ENCODE data around the gene DBT. TPM values are rescaled to one million over a fixed set of nuclear protein-coding genes. Genes with fewer than 3 reads are reported as not detected.

Gene DBT
- total and polyA plus RNA-seq, 2 experiments from 2014 or later: 5.3 to 6.4 TPM

DNA sequence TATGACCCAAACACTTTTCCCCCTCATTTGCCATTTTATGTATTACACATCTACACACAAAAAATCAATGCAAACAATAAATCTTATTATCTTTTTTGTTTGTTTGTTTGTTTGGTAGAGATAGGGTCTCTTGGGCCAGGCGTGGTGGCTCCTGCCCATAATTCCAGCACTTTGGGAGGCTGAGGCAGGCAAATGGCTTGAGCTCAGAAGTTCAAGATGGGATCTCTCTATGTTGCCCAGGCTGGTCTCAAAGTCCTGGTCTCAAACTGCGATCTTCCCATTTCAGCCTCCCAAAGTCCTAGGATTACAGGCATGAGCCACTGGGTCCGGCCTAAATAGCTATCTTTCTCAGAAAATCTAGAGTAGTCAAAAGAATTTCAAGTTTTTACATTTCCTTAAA lies 1.2 kb upstream of the DBT start:
- DNase-seq: no peak
- H3F3A ChIP-seq (ENCODE audit: insufficient read depth): no peaks in the 10 kb centered on the region
- H3K9me2 ChIP-seq (ENCODE audit: insufficient read depth): no peaks in the 10 kb centered on the region
- H3K27me3 ChIP-seq (replicated peaks; ENCODE audit: insufficient read depth): no peaks in the 10 kb centered on the region
- no peak for TF ChIP-seq EZH2phosphoT487 (IDR thresholded peaks at IDR 0.05; ENCODE audit: insufficient read depth, low read depth)
- no peak for TF ChIP-seq EZH2 (IDR thresholded peaks at IDR 0.05; ENCODE audit: insufficient read depth, poor library complexity, severe bottlenecking)
- no peaks in the 10 kb centered on the region for H3K9me3 ChIP-seq (ENCODE audit: low read depth)
- H3K27ac ChIP-seq: no peak overlapping the region
- H3K79me2 ChIP-seq (ENCODE audit: insufficient read depth): peaks cover 38% of the 10 kb centered on the region
- H4K20me1 ChIP-seq (ENCODE audit: insufficient read depth): no peaks in the 10 kb centered on the region
- H3K36me3 ChIP-seq (ENCODE audit: low read depth): no peaks in the 10 kb centered on the region
- in situ Hi-C loops (cut with MboI): no loop called here
- H3K4me1 ChIP-seq (ENCODE audit: insufficient read depth): peaks cover 7% of the 10 kb centered on the region; the same call in 1 of the 2 replicates
- no peak overlapping the region for H3K4me2 ChIP-seq (ENCODE audit: unreplicated experiment)
- no peak overlapping the region for H3K4me3 ChIP-seq
- peak overlapping the region; percentile 98 for H2AFZ ChIP-seq
- no peak overlapping the region for H3K9ac ChIP-seq
- 85 to 88% methylated on average over 3 of the region's 3 CpGs for WGBS, 2 experiments (ENCODE audit: low coverage in 1 of 2, low lambda C conversion rate in 2 of 2, missing lambda C conversion rate in 2 of 2)

DNA sequence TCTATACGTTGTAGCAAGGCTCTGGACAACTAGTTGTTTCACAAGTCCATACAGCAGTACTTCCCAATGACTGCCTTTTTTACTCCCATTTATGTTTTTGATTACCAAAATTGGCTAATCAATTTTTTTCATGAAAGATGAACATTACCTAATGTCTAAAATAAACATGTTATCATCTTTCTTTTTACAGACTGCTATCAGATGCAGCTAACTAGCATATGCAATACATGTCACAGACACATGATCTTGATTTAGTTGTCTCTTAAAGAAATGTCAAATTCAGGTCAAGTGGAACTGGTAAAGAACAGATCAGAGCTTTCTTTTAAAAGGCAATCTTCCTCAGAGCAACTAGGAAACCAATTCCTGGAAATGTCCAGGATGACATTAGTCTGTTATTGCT lies 630 bp upstream of the DBT start:
- Histone ChIP-seq H3K36me3 (ENCODE audit: low read depth) (no peaks in the 10 kb centered on the region), H3K27ac (peak overlapping the region; percentile 64), H2AFZ (peak overlapping the region; percentile 98), H4K20me1 (ENCODE audit: insufficient read depth) (no peaks in the 10 kb centered on the region), H3K9me3 (ENCODE audit: low read depth) (no peaks in the 10 kb centered on the region), H3K9me2 (ENCODE audit: insufficient read depth) (no peaks in the 10 kb centered on the region), H3K79me2 (ENCODE audit: insufficient read depth) (peaks cover 43% of the 10 kb centered on the region), H3K4me2 (ENCODE audit: unreplicated experiment) (peak overlapping the region; percentile 99), H3F3A (ENCODE audit: insufficient read depth) (no peaks in the 10 kb centered on the region), H3K4me3 (peak overlapping the region; percentile 93), H3K9ac (peak overlapping the region; percentile 93), H3K27me3 (replicated peaks; ENCODE audit: insufficient read depth) (no peaks in the 10 kb centered on the region), H3K4me1 (ENCODE audit: insufficient read depth) (peaks cover 7% of the 10 kb centered on the region; the same call in 1 of the 2 replicates)
- TF ChIP-seq EZH2 (IDR thresholded peaks at IDR 0.05; ENCODE audit: insufficient read depth, poor library complexity, severe bottlenecking) (no peak), EZH2phosphoT487 (IDR thresholded peaks at IDR 0.05; ENCODE audit: insufficient read depth, low read depth) (no peak)
- peak; percentile 4 for DNase-seq
- 0% methylated on average over 1 of the region's 1 CpG for WGBS, 2 experiments (ENCODE audit: low coverage in 1 of 2, low lambda C conversion rate in 2 of 2, missing lambda C conversion rate in 2 of 2)
- in situ Hi-C loops (cut with MboI): no loop called here

DNA sequence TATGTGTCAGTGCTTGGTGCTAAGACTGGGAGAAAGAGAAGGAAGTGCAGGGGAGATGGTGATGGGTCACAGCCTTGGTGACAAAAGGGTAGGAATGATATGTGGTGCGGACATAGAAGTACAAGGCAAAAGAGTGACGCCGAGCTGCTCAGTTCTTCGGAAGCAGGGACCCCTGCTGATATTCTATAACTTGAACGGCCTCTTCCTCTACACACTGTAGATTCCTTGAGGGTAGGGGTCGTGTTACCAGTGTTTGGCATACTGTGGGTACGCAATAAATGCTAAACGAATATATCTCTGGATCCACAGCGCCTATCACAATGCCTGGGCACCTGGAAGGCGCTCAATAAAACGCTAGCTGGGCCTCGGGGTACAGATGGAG lies 488 bp downstream of the DBT start:
- Histone ChIP-seq H3K79me2 (ENCODE audit: insufficient read depth) (peaks cover 52% of the 10 kb centered on the region), H4K20me1 (ENCODE audit: insufficient read depth) (no peaks in the 10 kb centered on the region), H3F3A (ENCODE audit: insufficient read depth) (no peaks in the 10 kb centered on the region), H3K36me3 (ENCODE audit: low read depth) (no peaks in the 10 kb centered on the region), H3K4me2 (ENCODE audit: unreplicated experiment) (peak overlapping the region; percentile 99), H3K4me3 (peak overlapping the region; percentile 93), H3K9me3 (ENCODE audit: low read depth) (no peaks in the 10 kb centered on the region), H3K27ac (peak overlapping the region; percentile 64), H3K9me2 (ENCODE audit: insufficient read depth) (no peaks in the 10 kb centered on the region), H3K4me1 (ENCODE audit: insufficient read depth) (peaks cover 7% of the 10 kb centered on the region; the same call in 1 of the 2 replicates), H3K9ac (peak overlapping the region; percentile 93), H3K27me3 (replicated peaks; ENCODE audit: insufficient read depth) (no peaks in the 10 kb centered on the region), H2AFZ (peak overlapping the region; percentile 98)
- in situ Hi-C loops (cut with MboI): no loop called here
- DNase-seq: peak; percentile 35
- WGBS, 2 experiments (ENCODE audit: low coverage in 1 of 2, low lambda C conversion rate in 2 of 2, missing lambda C conversion rate in 2 of 2): 1% methylated on average over 12 of the region's 12 CpGs
- TF ChIP-seq EZH2phosphoT487 (IDR thresholded peaks at IDR 0.05; ENCODE audit: insufficient read depth, low read depth) (no peak), EZH2 (IDR thresholded peaks at IDR 0.05; ENCODE audit: insufficient read depth, poor library complexity, severe bottlenecking) (no peak)

DNA sequence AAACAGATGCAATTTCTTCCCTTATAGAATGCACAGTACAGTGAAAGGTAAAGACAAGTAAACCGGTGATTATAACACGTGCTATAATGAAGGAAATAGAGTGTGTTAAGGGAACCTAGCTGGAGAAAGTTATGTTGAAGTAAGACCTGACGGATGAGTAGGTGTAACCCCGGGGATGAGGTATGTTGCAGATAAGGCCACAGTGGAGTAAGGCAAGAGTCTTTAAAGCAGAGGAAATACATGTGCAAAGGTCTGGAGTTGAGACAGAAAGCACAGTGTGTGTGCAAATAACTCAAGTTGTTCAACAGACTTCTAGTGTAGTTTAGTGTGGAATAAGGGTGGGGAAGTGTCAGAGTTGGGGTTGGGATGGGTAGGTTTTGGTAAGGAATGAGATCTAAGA lies 2.9 kb downstream of the DBT start:
- in situ Hi-C loops (cut with MboI): no loop called here
- H3K79me2 ChIP-seq (ENCODE audit: insufficient read depth): peaks cover 75% of the 10 kb centered on the region
- H3K9ac ChIP-seq: no peak overlapping the region

DNA sequence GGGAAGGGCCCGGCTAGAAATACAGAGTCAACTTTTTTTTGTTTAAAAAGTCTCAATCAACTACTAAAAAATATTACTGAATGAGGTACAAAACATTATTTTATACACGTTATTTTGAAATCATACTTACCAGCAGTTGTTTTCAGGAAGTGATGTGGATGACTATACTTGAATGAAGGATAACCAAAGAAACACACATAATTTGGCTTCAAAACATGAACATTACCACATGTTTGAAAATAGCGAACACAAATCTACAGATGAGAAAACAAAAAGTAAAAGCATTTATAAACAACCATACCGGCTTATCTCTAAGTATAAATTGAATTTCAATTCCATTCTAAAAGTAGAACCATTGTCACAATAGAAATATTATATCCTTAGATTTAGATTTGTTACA lies 9.0 kb downstream of the DBT start:
- Histone ChIP-seq H4K20me1 (ENCODE audit: insufficient read depth) (no peaks in the 10 kb centered on the region), H3K79me2 (ENCODE audit: insufficient read depth) (peaks cover 50% of the 10 kb centered on the region), H3K36me3 (ENCODE audit: low read depth) (0 out of 2 replicates have a peak, but pooled peaks cover 7% of the 10 kb centered on the region), H3K4me1 (ENCODE audit: insufficient read depth) (no peaks in the 10 kb centered on the region), H3K9me2 (ENCODE audit: insufficient read depth) (no peaks in the 10 kb centered on the region), H3F3A (ENCODE audit: insufficient read depth) (no peaks in the 10 kb centered on the region), H3K27ac (no peak overlapping the region), H3K9me3 (ENCODE audit: low read depth) (no peaks in the 10 kb centered on the region), H3K4me3 (no peak overlapping the region), H3K4me2 (ENCODE audit: unreplicated experiment) (no peak overlapping the region), H3K9ac (no peak overlapping the region), H2AFZ (no peak overlapping the region), H3K27me3 (replicated peaks; ENCODE audit: insufficient read depth) (no peaks in the 10 kb centered on the region)
- DNase-seq: no peak
- in situ Hi-C loops (cut with MboI): no loop called here
- 94 to 97% methylated on average over 4 of the region's 4 CpGs for WGBS, 2 experiments (ENCODE audit: low coverage in 1 of 2, low lambda C conversion rate in 2 of 2, missing lambda C conversion rate in 2 of 2)
- TF ChIP-seq EZH2 (IDR thresholded peaks at IDR 0.05; ENCODE audit: insufficient read depth, poor library complexity, severe bottlenecking): no peak
- TF ChIP-seq EZH2phosphoT487 (IDR thresholded peaks at IDR 0.05; ENCODE audit: insufficient read depth, low read depth): no peak

More for the DNA sequence above, 2.9 kb downstream of the DBT start:
- no peaks in the 10 kb centered on the region for H3F3A ChIP-seq (ENCODE audit: insufficient read depth)
- H3K9me3 ChIP-seq (ENCODE audit: low read depth): no peaks in the 10 kb centered on the region
- DNase-seq: no peak
- H3K36me3 ChIP-seq (ENCODE audit: low read depth): no peaks in the 10 kb centered on the region
- TF ChIP-seq EZH2phosphoT487 (IDR thresholded peaks at IDR 0.05; ENCODE audit: insufficient read depth, low read depth): no peak
- TF ChIP-seq EZH2 (IDR thresholded peaks at IDR 0.05; ENCODE audit: insufficient read depth, poor library complexity, severe bottlenecking): no peak
- H3K4me1 ChIP-seq (ENCODE audit: insufficient read depth): peaks cover 7% of the 10 kb centered on the region; the same call in 1 of the 2 replicates
- H3K27me3 ChIP-seq (replicated peaks; ENCODE audit: insufficient read depth): no peaks in the 10 kb centered on the region
- H2AFZ ChIP-seq: no peak overlapping the region
- H3K27ac ChIP-seq: no peak overlapping the region
- no peaks in the 10 kb centered on the region for H4K20me1 ChIP-seq (ENCODE audit: insufficient read depth)
- H3K4me2 ChIP-seq (ENCODE audit: unreplicated experiment): no peak overlapping the region
- no peak overlapping the region for H3K4me3 ChIP-seq
- H3K9me2 ChIP-seq (ENCODE audit: insufficient read depth): no peaks in the 10 kb centered on the region
- 72 to 74% methylated on average over 4 of the region's 4 CpGs for WGBS, 2 experiments (ENCODE audit: low coverage in 1 of 2, low lambda C conversion rate in 2 of 2, missing lambda C conversion rate in 2 of 2)

Measured in GM23248 (cell line).